Endothelial cell of umbilical vein (primary cell): Measurements from ENCODE around the gene RPL36A. TPM values are rescaled to one million over a fixed set of nuclear protein-coding genes. Genes with fewer than 3 reads are reported as not detected.
A peak's percentile ranks its signal among the peaks of the same experiment; 100 is the strongest.

Source experiments
- BruUV-seq: library from RNA; stranded (reverse); fragments of 400-500 nt; replicated peaks from 2 replicates; lab custom pipeline; 2021; lab: Mats Ljungman, UMichigan
- CTCF ChIA-PET: fragments of 300-600, 350-600 bp; sonication (Branson Sonifier 250); formaldehyde crosslinking; loops from one replicate; lab custom pipeline; 2021; ENCODE audit warnings: antibody characterized with exemption, inconsistent platforms; lab: Charles Lee
- POLR2A ChIA-PET: fragments of 300-600, 350-600 bp; sonication (Branson Sonifier 250); formaldehyde crosslinking; loops from one replicate; lab custom pipeline; 2021; ENCODE audit warnings: antibody characterized with exemption, inconsistent platforms; lab: Charles Lee
- DNase-seq: peaks from one replicate; pipeline ENCODE4 v3.0.0-alpha.2; 2011; ENCODE audit warnings: low read depth, low spot score
- FAIRE-seq: peaks from 2 replicates; lab custom pipeline; 2011; peaks lifted over from hg19 to GRCh38; lab: Jason Lieb, UNC
- H2AFZ ChIP-seq: 2 replicates; pipeline ENCODE4 v1.6.0; 2012; ENCODE audit warnings: low read depth, low read length, control low read depth, inconsistent platforms
- H3K27ac ChIP-seq: 2 replicates; pipeline ENCODE4 v1.5.1; 2011; ENCODE audit warnings: low read depth, mild to moderate bottlenecking, control low read depth, low read length, moderate library complexity; ENCODE audit not compliant: insufficient read depth
- H3K27me3 ChIP-seq, 2 experiments: 2 replicates each; pipeline versions ENCODE4 v1.6.0 to v1.6.1; 2011; ENCODE audit warnings: low read length in 2 of 2, mixed read lengths in 1 of 2; ENCODE audit not compliant: control insufficient read depth in 2 of 2, insufficient read depth in 2 of 2
- H3K36me3 ChIP-seq, 2 experiments: 2 replicates in 1 of 2; 3 replicates in 1 of 2; pipeline ENCODE4 v1.5.1; 2011; ENCODE audit warnings: low read length in 2 of 2, mild to moderate bottlenecking in 1 of 2, moderate library complexity in 1 of 2; ENCODE audit not compliant: control insufficient read depth in 2 of 2, insufficient read depth in 2 of 2; ENCODE audit errors: extremely low read depth in 1 of 2
- H3K4me1 ChIP-seq: 3 replicates; pipeline ENCODE4 v1.5.1; 2011; ENCODE audit warnings: mild to moderate bottlenecking, low read length; ENCODE audit not compliant: control insufficient read depth, insufficient read depth; ENCODE audit errors: extremely low read depth
- H3K4me2 ChIP-seq: 2 replicates; pipeline ENCODE4 v1.6.1; 2011; ENCODE audit warnings: low read length, control low read depth, mixed read lengths; ENCODE audit not compliant: insufficient read depth
- H3K4me3 ChIP-seq, 3 experiments: fragments of 200-600 bp in 1 of 3; sonication (generic), shearing (Covaris generic) in 1 of 3; replicated peaks in 1 of 3; 2 replicates each; pipeline ENCODE4 v1.5.1; 2011 to 2016; ENCODE audit warnings: control low read depth in 3 of 3, low read length in 3 of 3, mild to moderate bottlenecking in 2 of 3, inconsistent platforms in 1 of 3, low read depth in 1 of 3, moderate library complexity in 1 of 3; ENCODE audit not compliant: insufficient read depth in 1 of 3
- H3K79me2 ChIP-seq: 2 replicates; pipeline ENCODE4 v1.6.0; 2012; ENCODE audit warnings: low read length, inconsistent platforms; ENCODE audit not compliant: control insufficient read depth, insufficient read depth
- H3K9ac ChIP-seq: replicated peaks from 2 replicates; pipeline ENCODE3; 2011; ENCODE audit warnings: low read length, control low read depth; ENCODE audit not compliant: insufficient read depth; ENCODE audit errors: extremely low read depth
- H3K9me1 ChIP-seq: replicated peaks from 3 replicates; pipeline ENCODE4 v1.6.0; 2011; ENCODE audit warnings: mild to moderate bottlenecking, low read length; ENCODE audit not compliant: control insufficient read depth, insufficient read depth; ENCODE audit errors: extremely low read depth
- H3K9me3 ChIP-seq: replicated peaks from 2 replicates; pipeline ENCODE4 v1.5.1; 2012; ENCODE audit warnings: low read length, inconsistent platforms; ENCODE audit not compliant: control insufficient read depth, insufficient read depth
- H4K20me1 ChIP-seq: replicated peaks from 2 replicates; pipeline ENCODE3; 2011; ENCODE audit warnings: mild to moderate bottlenecking, low read length; ENCODE audit not compliant: control insufficient read depth, insufficient read depth; ENCODE audit errors: extremely low read depth
- CTCF ChIP-seq, 2 donors: IDR thresholded peaks; 1 replicate in 1 of 2; 2 replicates in 1 of 2; pipeline ENCODE4 v1.5.1; 2011; ENCODE audit warnings: low read length in 2 of 2, mild to moderate bottlenecking in 2 of 2, moderate library complexity in 2 of 2, control low read depth in 1 of 2, inconsistent platforms in 1 of 2, low read depth in 1 of 2; ENCODE audit not compliant: insufficient read depth in 1 of 2; ENCODE audit errors: extremely low read depth in 1 of 2
- GATA2 ChIP-seq: IDR thresholded peaks from 2 replicates; pipeline ENCODE4 v1.7.0; 2011; ENCODE audit warnings: low read depth, mild to moderate bottlenecking, moderate library complexity, mixed read lengths, low read length; ENCODE audit not compliant: insufficient read length, insufficient read depth
- JUN ChIP-seq: IDR thresholded peaks from 2 replicates; pipeline ENCODE4 v1.6.1; 2011; ENCODE audit warnings: borderline replicate concordance, low read depth; ENCODE audit not compliant: insufficient read length, insufficient read depth
- MAX ChIP-seq: IDR thresholded peaks from 2 replicates; pipeline ENCODE4 v1.6.1; 2011; ENCODE audit not compliant: insufficient read depth, insufficient read length
- MYC ChIP-seq: IDR thresholded peaks from one replicate; pipeline ENCODE4 v1.6.1; 2011; ENCODE audit warnings: mild to moderate bottlenecking, low read depth, low read length
- dilution Hi-C: fragments of 300-500 bp; cut with MboI; formaldehyde crosslinking; loops from one replicate; pipeline ENCODE4 v1.15.0; 2019; ENCODE audit warnings: low sequenced_read_pairs; ENCODE audit not compliant: extremely low pct_ligation_motif_present
- intact Hi-C: fragments of 100-400 bp; cut with micrococcal nuclease; formaldehyde crosslinking; loops from one replicate; pipeline ENCODE4 v1.10.0; 2022
- polyA plus RNA-seq, 4 experiments: library from polyadenylated mRNA; depleted of rRNA in 3 of 4; stranded (reverse) in 3 of 4; unstranded in 1 of 4; fragments of >200 nt; gene quantifications; 2 replicates each; pipeline versions ENCODE4 v1.2.1 to v1.2.3, GENCODE V29; 2011 to 2012; ENCODE audit warnings: missing spikeins in 1 of 4
- total RNA-seq: library from RNA; stranded (reverse); gene quantifications from 2 replicates; pipeline ENCODE4 v1.2.3, GENCODE V29; 2021

The RPL36A gene
- total and polyA plus RNA-seq, 2 donors (not counting 3 experiments of a cell fraction or from before 2014, with no cell fraction given): 284 to 1,196 TPM

GRCh38 chrX:101362116-101362515 is 28.7 kb upstream of the RPL36A start:
- H4K20me1 ChIP-seq: no peaks in the 10 kb centered on the region
- FAIRE-seq (no peak), DNase-seq (no peak)
- no peak overlapping the region for H2AFZ ChIP-seq
- TF ChIP-seq CTCF (IDR thresholded peaks at IDR 0.05; ENCODE audit: extremely low read depth in 1 of 2, insufficient read depth in 1 of 2, low read depth in 1 of 2, low read length in 2 of 2) (no peak), MYC (no peak), JUN (no peak)
- POLR2A ChIA-PET: no interaction called here
- no peak overlapping the region for H3K4me2 ChIP-seq
- no peaks in the 10 kb centered on the region for H3K79me2 ChIP-seq
- no peaks in the 10 kb centered on the region for H3K9me1 ChIP-seq
- no peaks in the 10 kb centered on the region for H3K27me3 ChIP-seq
- no peaks in the 10 kb centered on the region for H3K4me1 ChIP-seq
- H3K9ac ChIP-seq: no peak overlapping the region
- BruUV-seq: no TSS peak
- no peak overlapping the region for H3K27ac ChIP-seq
- no peak overlapping the region for H3K4me3 ChIP-seq
- CTCF ChIA-PET: no interaction called here
- no peaks in the 10 kb centered on the region for H3K9me3 ChIP-seq
- H3K36me3 ChIP-seq: no peaks in the 10 kb centered on the region
- dilution Hi-C loops: no loop called here
- intact Hi-C loops: no loop called here

GRCh38 chrX:101362757-101363156 is 28.1 kb upstream of the RPL36A start:
- Histone ChIP-seq H2AFZ (no peak overlapping the region), H3K79me2 (no peaks in the 10 kb centered on the region), H3K4me1 (no peaks in the 10 kb centered on the region), H4K20me1 (no peaks in the 10 kb centered on the region), H3K9me1 (no peaks in the 10 kb centered on the region), H3K27ac (no peak overlapping the region), H3K4me2 (no peak overlapping the region), H3K9me3 (no peaks in the 10 kb centered on the region), H3K27me3 (no peaks in the 10 kb centered on the region), H3K9ac (no peak overlapping the region), H3K4me3 (no peak overlapping the region), H3K36me3 (no peaks in the 10 kb centered on the region)
- FAIRE-seq (no peak), DNase-seq (peak; percentile 25)
- TF ChIP-seq MAX: no peak
- TF ChIP-seq GATA2: peak; percentile 34
- POLR2A ChIA-PET: interaction anchor here (0.6 kb wide), 1 partner anchor 17 kb away, joined by 3 read pairs; no protein-coding TSS in a partner anchor
- CTCF ChIA-PET: no interaction called here
- no TSS peak for BruUV-seq
- dilution Hi-C loops (no loop called here), intact Hi-C loops (no loop called here)
